ENCODE results near the gene BBS7.
A peak's percentile ranks its signal among the peaks of the same experiment; 100 is the strongest.

Gene BBS7

DNA sequence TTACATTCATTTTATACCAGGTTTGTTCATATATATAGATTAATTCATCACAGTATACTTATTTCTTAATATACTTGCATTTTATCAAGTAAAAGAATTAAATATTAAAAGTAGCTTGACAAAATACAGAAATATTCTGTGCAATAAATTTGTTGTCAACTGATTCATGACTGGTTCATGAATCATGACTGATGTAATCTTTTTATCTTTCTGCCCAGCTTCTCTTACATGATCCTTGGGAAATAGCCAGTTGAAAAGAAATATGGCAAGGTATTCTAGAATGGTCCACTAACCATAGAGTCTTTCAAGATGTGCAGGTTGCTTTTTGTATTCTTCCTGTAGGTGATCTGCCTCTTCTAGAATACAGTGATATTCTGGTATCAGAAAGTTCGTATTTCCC lies 42.4 kb downstream of the BBS7 start:
- DNase-seq = no peak

DNA sequence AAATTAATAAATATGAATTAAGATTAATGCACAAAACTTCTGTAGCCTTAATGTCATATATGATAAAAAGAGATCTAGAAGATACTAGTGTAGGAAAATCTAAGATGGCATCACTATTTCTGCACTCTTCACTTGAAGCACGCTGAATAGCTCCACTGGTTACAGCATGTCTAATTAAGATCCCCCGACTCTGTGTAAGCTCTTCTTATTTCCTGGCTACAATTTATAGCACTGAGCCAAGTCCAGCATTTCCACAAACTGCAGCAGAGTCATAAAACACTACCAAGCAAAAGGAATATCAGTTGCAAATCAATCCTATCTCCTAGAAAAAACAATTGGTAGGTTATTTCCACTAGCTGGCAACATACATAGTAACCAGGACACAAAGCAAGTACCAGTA lies 45.3 kb downstream of the BBS7 start:
- DNase-seq = peak in 2 of 58 donors; percentile 14 to 26

DNA sequence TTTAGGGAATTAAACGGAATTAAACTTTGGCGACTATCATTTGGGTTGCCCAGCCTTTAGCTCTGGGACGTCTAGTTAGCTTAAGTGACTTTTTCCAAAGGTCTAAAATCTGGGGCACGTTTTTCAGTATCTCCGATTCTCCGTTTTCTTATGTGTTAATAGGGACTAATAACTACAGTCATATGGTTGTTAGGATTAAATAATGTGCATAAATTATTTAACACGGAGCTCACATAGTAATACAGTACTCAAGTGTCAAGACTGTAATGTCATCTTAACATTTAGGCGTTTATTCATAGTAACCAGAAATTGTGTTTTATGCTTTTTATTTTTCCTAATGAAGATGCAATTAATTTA lies 46.1 kb downstream of the BBS7 start:
- DNase-seq = no peak

DNA sequence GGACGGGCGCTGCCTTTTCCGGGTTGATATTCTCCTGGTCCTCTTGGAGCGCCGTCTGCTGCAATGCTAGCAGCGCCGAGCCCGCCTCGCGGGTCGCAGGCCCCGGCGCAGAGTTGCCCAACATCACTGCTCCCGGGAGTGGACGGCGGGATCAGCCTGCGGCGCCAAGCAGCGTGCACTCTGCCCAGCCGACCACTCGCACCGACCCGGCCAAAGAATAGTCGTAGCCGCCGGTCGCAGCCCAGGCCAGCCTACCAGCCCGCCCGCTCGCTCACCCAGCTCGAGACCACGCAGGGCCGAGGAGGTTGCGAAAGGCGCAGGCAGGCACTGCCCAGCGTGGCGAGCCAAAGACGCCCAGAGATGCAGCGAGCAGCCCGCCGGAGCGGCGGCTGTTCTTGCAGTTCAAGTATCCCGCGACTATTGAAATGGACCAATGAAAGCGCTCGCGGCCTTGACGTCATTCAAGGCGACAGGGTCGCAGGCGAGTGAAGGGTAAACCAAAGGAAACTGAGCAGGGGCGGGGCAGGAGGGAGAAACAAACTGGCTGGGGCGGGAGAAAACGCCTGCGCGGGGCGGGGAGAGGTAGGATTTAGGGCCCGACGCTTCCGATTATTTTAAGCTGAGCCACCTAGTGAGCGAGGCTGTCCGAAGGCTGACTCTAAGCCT lies 46.6 kb downstream of the BBS7 start, which contains the start of gene CCNA2:
CCNA2 (minus strand) TSS at position 379 of the 666 bp plus-strand sequence; CDS start at position 124, 255 bp downstream.
- peak; percentile 54 to 97 (median 91) for DNase-seq

DNA sequence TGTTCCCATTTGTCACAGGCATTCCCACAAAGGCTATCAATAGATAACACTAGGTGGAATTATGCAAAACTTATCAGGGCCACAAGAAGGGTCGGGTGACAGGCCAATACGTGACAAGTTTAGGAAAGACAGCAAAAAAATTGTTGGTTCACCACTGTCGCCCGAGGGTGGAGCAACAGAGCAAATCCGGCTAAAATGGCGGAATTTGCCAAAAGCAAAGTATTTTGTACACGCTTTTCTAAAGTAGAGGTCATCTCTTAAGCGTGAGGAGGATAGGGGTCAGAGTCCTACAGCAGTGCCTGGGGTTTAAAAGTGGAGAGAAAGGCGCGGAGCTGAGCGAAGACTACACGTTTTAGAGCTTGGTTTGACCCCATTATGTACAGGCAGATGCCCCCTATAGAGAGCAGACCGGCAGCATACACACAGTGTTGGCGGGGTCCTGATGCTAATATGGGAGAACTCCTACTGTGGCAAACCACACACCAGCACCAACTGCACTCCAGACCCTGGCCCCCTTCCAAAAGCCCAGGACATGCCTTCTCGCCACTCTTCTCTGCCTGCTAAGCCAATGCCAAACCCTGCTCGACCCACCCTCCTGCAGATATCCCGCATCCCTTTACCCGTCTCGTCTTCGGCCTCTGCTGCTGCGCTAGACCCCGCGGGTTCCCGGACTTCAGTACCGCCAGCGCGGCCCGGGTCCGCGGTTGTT lies 47.3 kb downstream of the BBS7 start:
- DNase-seq = peak in 11 of 58 donors; percentile 0 to 49 (median 14)

DNA sequence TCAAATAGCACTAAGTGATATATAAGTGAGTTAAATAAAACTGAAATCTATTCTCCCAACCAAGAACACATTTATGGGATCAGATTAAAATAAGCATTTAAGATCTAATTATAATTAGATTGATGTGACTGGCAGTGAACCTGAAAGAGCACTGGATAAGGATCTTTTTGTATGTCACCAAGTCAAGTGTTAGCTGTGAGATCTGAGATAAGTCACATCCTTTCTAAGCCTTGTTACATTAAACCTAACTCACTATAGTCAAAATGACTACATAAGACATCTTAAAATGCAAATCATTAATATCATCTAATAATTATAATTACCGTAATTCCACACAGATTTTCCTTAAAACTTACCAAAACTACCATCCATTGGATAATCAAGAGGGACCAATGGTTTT lies 48.2 kb downstream of the BBS7 start:
- DNase-seq = no peak

DNA sequence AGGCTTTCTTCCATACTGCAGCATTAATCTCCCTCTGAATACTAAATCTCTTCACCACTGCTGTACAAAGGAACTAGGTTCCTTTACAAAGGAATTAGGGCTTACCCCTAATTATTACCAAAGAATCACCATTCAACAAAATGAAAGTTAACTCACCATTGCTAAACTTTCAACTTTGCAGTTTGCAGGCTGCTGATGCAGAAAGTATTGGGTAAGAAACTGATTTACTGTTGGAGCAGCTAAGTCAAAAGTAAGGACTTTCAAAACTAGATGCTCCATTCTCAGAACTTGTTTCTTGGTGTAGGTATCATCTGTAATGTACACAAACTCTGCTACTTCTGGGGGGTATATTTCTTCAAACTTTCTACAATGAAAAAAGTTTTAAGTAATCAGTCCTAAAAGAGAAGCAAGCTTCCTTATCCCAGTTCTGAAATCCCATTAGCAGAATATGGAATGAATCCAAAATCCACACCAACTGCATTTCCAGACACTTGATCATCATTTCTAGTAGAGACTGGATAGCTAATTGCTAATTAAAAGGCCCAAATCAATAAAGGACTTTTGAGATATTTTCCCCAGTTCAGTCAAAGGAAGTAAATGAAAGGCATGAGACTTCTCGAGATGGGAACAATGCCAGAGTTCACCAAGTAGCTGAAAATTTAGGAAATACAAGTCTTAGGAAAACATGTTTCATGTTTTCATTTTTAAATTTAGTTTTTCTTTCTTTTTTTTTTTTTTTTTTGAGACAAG lies 50.9 kb downstream of the BBS7 start:
- DNase-seq = no peak

DNA sequence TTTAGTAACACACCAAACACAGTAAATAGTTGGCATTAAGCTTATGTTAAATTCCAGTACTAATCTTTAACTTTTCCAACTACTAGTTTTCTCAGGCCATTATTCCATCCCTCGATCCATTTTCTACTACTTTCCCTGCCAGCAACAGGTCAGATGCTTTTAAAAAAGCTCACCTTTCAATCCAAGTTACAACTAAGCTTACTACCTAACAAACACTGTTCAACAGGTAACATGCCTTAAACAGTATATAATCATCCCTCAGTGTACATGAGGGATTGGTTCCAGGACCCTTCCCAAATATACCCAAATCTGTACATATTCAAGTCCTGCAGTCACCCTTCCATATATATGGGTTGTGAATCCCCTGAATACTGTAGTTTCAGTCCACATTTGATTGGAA lies 52.1 kb downstream of the BBS7 start:
- DNase-seq = no peak

DNA sequence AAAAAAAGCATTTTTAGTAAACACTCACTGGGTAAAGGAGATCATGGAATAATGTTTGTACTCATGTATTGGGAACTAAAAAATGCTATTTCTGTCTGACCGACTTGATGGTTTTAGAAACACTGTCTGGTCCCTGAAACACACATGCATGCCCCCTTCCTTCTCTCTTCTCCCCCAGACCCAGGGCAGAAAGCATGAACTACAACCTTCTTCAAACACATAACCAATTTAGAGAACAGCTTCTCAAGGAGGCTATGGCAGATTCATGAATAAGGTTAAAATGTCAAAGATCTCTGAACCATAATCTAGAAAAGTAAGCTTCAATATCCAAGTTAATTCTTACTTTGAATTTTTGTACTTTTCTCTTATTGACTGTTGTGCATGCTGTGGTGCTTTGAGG lies 52.6 kb downstream of the BBS7 start:
- no peak for DNase-seq

DNA sequence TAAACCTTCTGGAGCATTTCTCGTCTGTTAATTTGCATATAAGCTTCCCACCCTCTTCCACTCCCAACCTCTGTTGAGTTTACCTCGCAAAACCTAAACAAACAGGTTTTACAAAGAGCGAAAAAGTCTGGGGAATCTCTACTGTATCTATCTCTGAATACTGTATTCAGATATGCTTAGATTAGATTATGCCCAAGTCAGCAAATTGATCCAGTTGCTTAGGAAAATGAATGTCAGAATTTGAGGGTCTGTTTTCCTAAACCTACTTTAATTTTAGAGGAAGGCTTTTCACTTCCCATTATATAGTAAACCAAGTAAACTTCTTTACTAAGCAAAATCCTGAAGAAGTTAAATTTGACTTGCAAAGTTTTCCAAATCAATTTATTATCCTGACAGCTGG lies 53.3 kb downstream of the BBS7 start:
- DNase-seq = no peak

DNA sequence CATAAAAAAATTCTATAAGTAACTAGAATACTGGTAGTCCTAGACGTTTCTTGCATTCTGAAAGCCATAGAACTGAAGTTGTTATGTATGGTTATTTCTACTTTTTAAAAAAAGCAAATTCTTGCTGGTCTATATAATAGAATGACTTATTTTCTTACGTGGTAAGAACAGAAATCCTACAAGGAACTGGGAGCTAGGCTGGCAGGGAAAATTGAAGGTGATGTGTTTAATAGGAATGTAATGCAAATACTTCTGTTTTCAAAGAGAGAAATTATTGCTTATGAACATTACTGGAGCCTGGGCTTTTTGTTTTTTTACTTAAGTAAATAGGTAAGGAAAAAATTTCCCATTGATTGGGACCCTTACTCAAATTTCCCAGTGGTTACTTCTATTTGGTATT lies 55.5 kb downstream of the BBS7 start:
- DNase-seq = no peak

DNA sequence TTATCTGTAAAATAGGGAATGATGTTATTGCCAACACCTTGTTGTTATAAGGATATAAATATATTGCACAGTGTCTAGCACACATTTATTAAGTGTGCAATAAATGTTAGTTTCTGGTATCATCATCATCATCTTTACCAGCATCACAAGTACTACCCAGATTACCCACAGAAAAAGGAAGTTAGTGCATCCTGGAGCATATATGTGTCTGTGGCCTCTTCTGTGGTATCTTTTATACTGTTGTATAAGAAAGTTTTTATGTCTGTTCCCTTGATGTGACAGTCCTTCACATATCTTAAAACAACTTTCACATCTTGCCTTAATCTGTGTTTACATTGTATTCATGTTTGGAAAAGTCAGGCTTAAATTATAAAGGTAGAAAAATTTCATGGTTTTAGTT lies 59.2 kb downstream of the BBS7 start:
- no peak for DNase-seq

DNA sequence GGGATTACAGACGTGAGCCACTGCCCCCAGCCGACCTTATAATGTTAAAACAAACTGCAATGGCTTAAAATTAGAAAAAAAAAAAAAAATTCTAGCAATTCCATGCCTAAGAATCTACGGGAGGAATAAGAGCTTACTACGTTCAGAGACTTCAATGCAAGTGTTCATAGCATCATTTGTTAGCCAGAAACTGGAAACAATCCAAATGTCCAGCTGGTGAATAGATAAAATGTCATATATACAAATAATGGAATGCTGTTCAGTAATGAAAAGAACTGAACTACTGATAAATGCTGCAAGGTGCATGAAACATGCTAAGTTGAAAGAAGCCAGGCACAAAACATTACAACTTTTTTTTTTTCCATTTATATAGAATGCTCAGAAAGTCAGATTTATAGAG lies 63.9 kb downstream of the BBS7 start:
- no peak for DNase-seq

DNA sequence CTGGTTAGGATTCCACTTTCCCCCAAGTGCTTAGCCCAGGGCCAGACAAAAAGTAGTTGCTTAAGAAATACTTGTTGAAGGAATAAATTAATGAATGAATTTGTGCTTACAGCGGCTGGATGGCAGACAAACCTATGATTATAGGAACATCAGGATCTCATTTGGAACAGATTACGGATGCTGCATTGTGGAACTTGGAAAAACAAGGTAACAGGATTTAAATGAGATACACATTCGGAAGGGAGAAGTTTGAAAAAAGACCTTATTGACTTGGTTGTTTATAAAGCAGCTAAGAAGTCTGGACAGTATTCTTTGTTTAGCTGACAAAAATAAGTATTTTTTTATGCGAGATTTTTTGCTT lies 68.6 kb downstream of the BBS7 start:
- no peak for DNase-seq

DNA sequence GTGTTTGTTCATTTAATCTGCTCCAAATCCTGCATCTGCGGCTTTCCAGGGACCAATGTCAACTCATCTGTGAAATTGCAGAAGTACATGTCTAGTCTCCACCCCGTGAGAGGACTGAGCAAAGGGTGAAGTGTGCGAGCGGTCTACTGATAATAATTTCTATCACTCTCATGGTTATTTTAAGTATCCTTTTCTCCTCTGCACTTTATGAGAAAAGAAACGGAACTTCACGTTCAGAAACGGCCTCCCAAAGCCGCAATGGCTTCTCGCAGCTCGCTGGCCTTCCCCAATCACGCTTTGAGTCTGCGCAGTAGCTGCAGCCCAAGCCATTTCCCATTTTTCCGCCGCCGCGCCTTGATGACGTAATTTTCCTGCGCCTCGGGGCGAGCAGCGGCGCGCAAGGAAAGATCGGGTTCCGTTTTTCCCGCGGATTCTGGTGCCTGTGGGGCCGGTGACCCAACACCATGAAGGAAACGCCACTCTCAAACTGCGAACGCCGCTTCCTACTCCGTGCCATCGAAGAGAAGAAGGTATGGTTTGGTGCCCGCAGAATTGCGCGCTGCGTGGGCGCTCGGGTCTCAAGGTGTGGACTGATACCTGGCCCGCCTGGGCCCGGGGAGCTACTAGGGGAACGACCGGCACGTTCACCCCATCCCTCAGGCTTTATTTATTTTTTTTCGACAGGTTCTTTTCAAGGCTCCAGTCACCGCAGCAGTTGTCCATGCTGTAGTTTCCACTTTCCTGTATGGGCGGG lies 69.1 kb downstream of the BBS7 start, which contains the start of gene EXOSC9:
EXOSC9 (plus strand) TSS at position 363 of the 754 bp plus-strand sequence; CDS start at position 465, 102 bp downstream.
- DNase-seq = peak in 57 of 58 donors; percentile 62 to 93 (median 84)

DNA sequence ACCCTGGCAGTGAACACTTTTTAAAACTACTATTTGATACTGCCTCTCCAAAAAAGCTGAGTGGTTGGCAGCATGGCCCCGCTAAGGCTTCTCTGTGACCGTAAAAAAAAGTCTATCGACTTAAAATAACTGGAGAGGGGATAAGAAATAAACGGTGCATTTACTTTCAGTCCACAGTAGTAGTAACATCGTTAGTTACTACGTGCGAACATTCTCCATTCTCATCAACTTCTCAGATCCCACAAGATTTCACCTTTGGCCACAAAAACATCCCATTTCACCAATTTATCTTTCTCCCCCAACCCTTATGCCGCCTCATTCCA lies 69.7 kb downstream of the BBS7 start:
- DNase-seq = no peak

DNA sequence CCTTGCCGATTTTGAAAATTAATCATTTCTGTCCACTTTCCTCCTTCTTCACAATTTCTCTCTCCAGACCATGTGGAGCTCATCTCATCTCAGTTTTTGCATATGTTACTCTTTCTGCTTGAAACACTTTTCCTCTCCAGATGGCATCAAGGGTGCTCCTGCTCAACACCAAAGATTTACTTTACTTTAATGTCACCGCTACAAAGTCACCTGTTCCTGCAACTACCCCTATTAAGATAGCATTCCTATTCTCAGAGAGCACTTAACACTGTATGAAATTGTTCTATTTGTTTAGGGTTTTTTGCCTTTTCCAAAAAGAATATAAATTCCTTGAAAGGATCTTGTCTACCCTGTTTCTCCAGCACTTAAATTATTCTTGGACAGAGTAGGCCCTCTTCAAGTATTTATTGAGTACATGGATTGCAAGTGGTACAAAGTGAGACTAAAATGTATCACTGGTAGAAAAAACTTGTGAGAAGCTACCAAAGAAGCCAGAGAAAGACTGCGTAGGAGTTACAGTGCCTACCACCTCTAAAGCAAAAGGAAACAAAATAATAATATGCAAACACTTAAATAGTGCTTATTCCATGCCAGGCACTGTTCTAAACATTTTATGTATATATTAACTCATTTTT lies 70.3 kb downstream of the BBS7 start:
- DNase-seq = no peak

DNA sequence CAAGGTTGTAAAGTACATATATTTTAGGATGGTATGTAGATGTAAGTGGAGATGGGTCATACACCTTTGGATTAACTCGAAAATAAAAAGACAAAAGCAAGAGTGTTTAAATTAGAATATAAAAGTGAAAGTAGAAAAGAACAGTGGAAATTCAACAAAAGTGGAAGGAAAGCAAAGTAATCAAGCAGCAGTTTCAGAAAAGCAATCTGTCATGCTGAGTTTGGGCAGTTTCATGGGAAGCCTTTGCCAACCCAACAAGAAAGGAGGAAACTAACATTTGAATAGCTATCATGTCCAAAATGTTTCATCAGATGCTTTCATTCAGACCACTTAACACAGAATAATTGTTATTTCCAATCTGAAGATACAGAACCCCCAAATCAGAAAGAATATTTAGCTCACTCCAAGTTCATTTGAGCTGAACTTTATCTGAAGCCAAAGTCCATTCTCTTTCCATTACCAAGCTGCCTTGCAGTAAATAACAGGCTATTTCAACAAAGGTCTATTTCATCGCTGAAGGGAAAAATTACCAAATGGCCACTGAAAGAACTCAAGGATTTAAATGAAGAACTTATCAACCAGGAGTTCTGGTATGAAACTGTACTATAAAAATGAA lies 71.0 kb downstream of the BBS7 start:
- no peak for DNase-seq

DNA sequence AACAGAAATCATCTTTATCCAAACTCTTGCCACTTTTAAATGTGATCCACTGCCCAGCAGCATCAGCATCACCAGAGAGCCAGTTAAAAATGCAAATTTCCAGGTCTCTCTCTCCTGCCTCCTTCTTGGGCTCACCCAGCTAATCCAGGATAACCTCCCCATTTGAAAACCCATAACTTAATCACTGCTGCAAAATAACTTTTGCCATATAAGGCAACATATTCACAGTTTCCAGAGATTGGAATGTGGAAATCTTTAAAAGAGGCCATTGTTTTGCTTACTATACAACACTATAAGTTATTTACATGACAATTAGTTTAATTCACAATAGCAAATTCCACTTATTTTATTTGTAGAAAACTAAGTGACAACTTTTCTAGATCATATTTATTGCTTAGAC lies 74.0 kb downstream of the BBS7 start:
- DNase-seq = no peak

DNA sequence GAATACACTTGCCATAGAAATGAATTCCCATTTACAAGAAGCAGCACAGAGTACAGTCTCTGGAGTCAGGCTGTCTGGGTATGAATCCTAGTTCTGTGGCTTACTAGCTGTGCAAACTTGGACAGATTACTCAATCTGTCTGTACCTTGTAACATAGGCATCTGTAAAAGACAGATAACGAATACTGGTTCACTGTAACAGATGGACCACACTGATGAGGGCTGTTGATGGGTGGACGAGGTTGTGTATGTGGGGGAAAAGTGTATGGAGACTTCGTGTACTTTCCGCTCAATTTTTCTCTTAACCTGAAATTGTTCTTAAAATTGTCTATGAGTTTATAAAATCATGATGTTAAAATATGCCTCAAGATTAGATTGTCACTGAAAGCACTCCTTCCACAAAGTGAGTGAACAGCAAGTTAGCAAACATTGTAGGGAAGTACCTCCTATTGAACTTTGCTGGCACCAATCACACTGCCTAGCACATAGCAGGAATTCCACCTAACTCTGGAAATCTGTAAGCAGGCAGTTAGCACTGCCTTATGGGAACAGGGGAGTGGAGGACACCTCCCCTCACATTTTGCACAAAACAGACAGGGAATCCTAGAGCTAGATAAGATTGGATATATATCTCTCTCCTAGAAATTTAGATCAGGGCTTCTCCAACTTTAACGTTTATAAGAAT lies 75.6 kb downstream of the BBS7 start:
- DNase-seq = no peak

Data from anterior cingulate cortex (tissue), 58 donors.